Activated B cell treated with CpG ODN at 0.5 μM for 24 hours (primary cell): ENCODE measurements around the gene ATP23. TPM values are rescaled to one million over a fixed set of nuclear protein-coding genes. Genes with fewer than 3 reads are reported as not detected.

Source experiments
- ATAC-seq: fragments of 200-7000 bp; cut with Tn5 transposase; one replicate; pipeline ENCODE4 v1.10.0; 2021; ENCODE audit warnings: low read depth, mild to moderate bottlenecking, moderate library complexity
- CTCF ChIA-PET: fragments of 350-600 bp; sonication (Branson Sonifier 250); formaldehyde crosslinking; loops from one replicate; lab custom pipeline; 2021; ENCODE audit warnings: antibody characterized with exemption; lab: Charles Lee
- POLR2A ChIA-PET: fragments of 350-600 bp; sonication (Branson Sonifier 250); formaldehyde crosslinking; loops from one replicate; lab custom pipeline; 2021; ENCODE audit warnings: antibody characterized with exemption; lab: Charles Lee
- DNase-seq: peaks from one replicate; pipeline ENCODE4 v3.0.0; 2022
- H3K27ac Mint-ChIP-seq: one replicate; pipeline ENCODE4 v1.8.0; 2020; ENCODE audit warnings: mixed read lengths
- H3K27me3 Mint-ChIP-seq: one replicate; pipeline ENCODE4 v1.8.0; 2021; ENCODE audit warnings: mixed read lengths
- H3K36me3 Mint-ChIP-seq: one replicate; pipeline ENCODE4 v1.8.0; 2021; ENCODE audit warnings: low read depth, mixed read lengths
- H3K4me1 Mint-ChIP-seq: one replicate; pipeline ENCODE4 v1.8.0; 2021; ENCODE audit warnings: mixed read lengths
- H3K4me3 Mint-ChIP-seq: one replicate; pipeline ENCODE4 v1.8.0; 2020; ENCODE audit warnings: mild to moderate bottlenecking, mixed read lengths
- H3K9me3 Mint-ChIP-seq: one replicate; pipeline ENCODE4 v1.8.0; 2020; ENCODE audit warnings: mixed read lengths
- CTCF ChIP-seq: fragments of 200-600 bp; IDR thresholded peaks from one replicate; pipeline ENCODE4 v1.8.0; 2022; ENCODE audit warnings: antibody characterized with exemption, mild to moderate bottlenecking
- intact Hi-C: fragments of 100-400 bp; cut with micrococcal nuclease; formaldehyde crosslinking; loops from one replicate; pipeline ENCODE4 v1.15.1; 2024
- total RNA-seq: library from RNA; stranded (reverse); gene quantifications from 2 replicates; pipeline ENCODE4 v1.2.3, GENCODE V29; 2022

The ATP23 gene
- total RNA-seq, 1 donor from 2014 or later = 3.0 TPM

- Mint-ChIP-seq H3K27ac (no peak overlapping the region), H3K4me3 (no peak overlapping the region), H3K27me3 (no peaks in the 10 kb centered on the region), H3K9me3 (no peaks in the 10 kb centered on the region), H3K4me1 (peaks cover 20% of the 10 kb centered on the region), H3K36me3 (peaks cover 3% of the 10 kb centered on the region)
- POLR2A ChIA-PET = no interaction called here
- intact Hi-C loops = no loop called here
- no peak for TF ChIP-seq CTCF
- CTCF ChIA-PET = no interaction called here
- ATAC-seq = no peak
- DNase-seq = no peak
These were observed 3.1 kb downstream of the ATP23 start for GRCh38 chr12:57944313-57945023.

- Mint-ChIP-seq H3K4me3 (no peak overlapping the region), H3K27ac (no peak overlapping the region), H3K36me3 (peaks cover 44% of the 10 kb centered on the region), H3K27me3 (no peaks in the 10 kb centered on the region), H3K9me3 (no peaks in the 10 kb centered on the region), H3K4me1 (no peaks in the 10 kb centered on the region)
- DNase-seq = no peak
- intact Hi-C loops = no loop called here
- ChIA-PET CTCF (no interaction called here), POLR2A (no interaction called here)
- TF ChIP-seq CTCF = no peak
- no peak for ATAC-seq
These were observed 11.4 kb downstream of the ATP23 start for GRCh38 chr12:57952766-57953165.

- intact Hi-C loops = no loop called here
- TF ChIP-seq CTCF = no peak
- H3K27ac Mint-ChIP-seq = no peak overlapping the region
- POLR2A ChIA-PET = no interaction called here
- peaks cover 4% of the 10 kb centered on the region for H3K9me3 Mint-ChIP-seq
- H3K36me3 Mint-ChIP-seq = peaks cover 53% of the 10 kb centered on the region
- CTCF ChIA-PET = no interaction called here
- ATAC-seq (no peak), DNase-seq (no peak)
- no peaks in the 10 kb centered on the region for H3K4me1 Mint-ChIP-seq
- no peak overlapping the region for H3K4me3 Mint-ChIP-seq
- no peaks in the 10 kb centered on the region for H3K27me3 Mint-ChIP-seq
These were observed 13.4 kb downstream of the ATP23 start for GRCh38 chr12:57954768-57955167.

- H3K27ac Mint-ChIP-seq = no peak overlapping the region
- TF ChIP-seq CTCF = no peak
- intact Hi-C loops = no loop called here
- ATAC-seq (no peak), DNase-seq (no peak)
- peaks cover 38% of the 10 kb centered on the region for H3K36me3 Mint-ChIP-seq
- no peaks in the 10 kb centered on the region for H3K27me3 Mint-ChIP-seq
- CTCF ChIA-PET = no interaction called here
- H3K4me3 Mint-ChIP-seq = no peak overlapping the region
- no peaks in the 10 kb centered on the region for H3K4me1 Mint-ChIP-seq
- H3K9me3 Mint-ChIP-seq = peaks cover 23% of the 10 kb centered on the region
- POLR2A ChIA-PET = no interaction called here
These were observed 16.8 kb downstream of the ATP23 start for GRCh38 chr12:57958061-57958657.

GRCh38 chr12:57964421-57964820 is 23.1 kb downstream of the ATP23 start:
- H3K4me3 Mint-ChIP-seq = no peak overlapping the region
- TF ChIP-seq CTCF = no peak
- POLR2A ChIA-PET = no interaction called here
- DNase-seq (no peak), ATAC-seq (no peak)
- CTCF ChIA-PET = no interaction called here
- peaks cover 46% of the 10 kb centered on the region for H3K9me3 Mint-ChIP-seq
- H3K27ac Mint-ChIP-seq = no peak overlapping the region
- H3K27me3 Mint-ChIP-seq = no peaks in the 10 kb centered on the region
- H3K4me1 Mint-ChIP-seq = no peaks in the 10 kb centered on the region
- no peaks in the 10 kb centered on the region for H3K36me3 Mint-ChIP-seq
- intact Hi-C loops = no loop called here
